Measurements from ENCODE around the gene R3HDML.

GRCh38 chr20:44336725-44337380 lies at the start of gene R3HDML:
- no peak for TF ChIP-seq POLR2AphosphoS5 (IDR thresholded peaks at IDR 0.05; ENCODE audit: low read length)
- no peak for TF ChIP-seq CREM (IDR thresholded peaks at IDR 0.05; ENCODE audit: low read depth)
- no peak for TF ChIP-seq MTA2 (IDR thresholded peaks at IDR 0.05; ENCODE audit: low read depth)
- no peak for TF ChIP-seq SMC3 (IDR thresholded peaks at IDR 0.05; ENCODE audit: borderline replicate concordance, low read length)
- TF ChIP-seq CEBPB (IDR thresholded peaks at IDR 0.05; ENCODE audit: borderline replicate concordance in 1 of 2, low read depth in 2 of 2, low read length in 2 of 2) = no peak
- no peak for TF ChIP-seq EZH2 (IDR thresholded peaks at IDR 0.05; ENCODE audit: borderline replicate concordance, control insufficient read depth, low read depth, low read length)
- TF ChIP-seq ZNF384 (IDR thresholded peaks at IDR 0.05; ENCODE audit: borderline replicate concordance, low read depth, low read length) = no peak
- no peak for TF ChIP-seq IRF5 (IDR thresholded peaks at IDR 0.05; ENCODE audit: borderline replicate concordance)
